HG02840 (cell line): ENCODE results near the gene RNFT1.
"Not testable (repeated sequence)": the region's sequence is repeated elsewhere in the genome, so short reads cannot be mapped to it uniquely, and the experiment has no call there.

ENCODE experiments used
- ATAC-seq: cut with Tn5 transposase; IDR thresholded peaks from one replicate; pipeline ENCODE4 v1.9.1; 2021; ENCODE audit warnings: mild to moderate bottlenecking, moderate library complexity, moderate number of reproducible peaks; ENCODE audit not compliant: unreplicated experiment, low FRiP score

Gene RNFT1, protein sequence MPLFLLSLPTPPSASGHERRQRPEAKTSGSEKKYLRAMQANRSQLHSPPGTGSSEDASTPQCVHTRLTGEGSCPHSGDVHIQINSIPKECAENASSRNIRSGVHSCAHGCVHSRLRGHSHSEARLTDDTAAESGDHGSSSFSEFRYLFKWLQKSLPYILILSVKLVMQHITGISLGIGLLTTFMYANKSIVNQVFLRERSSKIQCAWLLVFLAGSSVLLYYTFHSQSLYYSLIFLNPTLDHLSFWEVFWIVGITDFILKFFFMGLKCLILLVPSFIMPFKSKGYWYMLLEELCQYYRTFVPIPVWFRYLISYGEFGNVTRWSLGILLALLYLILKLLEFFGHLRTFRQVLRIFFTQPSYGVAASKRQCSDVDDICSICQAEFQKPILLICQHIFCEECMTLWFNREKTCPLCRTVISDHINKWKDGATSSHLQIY

DNA sequence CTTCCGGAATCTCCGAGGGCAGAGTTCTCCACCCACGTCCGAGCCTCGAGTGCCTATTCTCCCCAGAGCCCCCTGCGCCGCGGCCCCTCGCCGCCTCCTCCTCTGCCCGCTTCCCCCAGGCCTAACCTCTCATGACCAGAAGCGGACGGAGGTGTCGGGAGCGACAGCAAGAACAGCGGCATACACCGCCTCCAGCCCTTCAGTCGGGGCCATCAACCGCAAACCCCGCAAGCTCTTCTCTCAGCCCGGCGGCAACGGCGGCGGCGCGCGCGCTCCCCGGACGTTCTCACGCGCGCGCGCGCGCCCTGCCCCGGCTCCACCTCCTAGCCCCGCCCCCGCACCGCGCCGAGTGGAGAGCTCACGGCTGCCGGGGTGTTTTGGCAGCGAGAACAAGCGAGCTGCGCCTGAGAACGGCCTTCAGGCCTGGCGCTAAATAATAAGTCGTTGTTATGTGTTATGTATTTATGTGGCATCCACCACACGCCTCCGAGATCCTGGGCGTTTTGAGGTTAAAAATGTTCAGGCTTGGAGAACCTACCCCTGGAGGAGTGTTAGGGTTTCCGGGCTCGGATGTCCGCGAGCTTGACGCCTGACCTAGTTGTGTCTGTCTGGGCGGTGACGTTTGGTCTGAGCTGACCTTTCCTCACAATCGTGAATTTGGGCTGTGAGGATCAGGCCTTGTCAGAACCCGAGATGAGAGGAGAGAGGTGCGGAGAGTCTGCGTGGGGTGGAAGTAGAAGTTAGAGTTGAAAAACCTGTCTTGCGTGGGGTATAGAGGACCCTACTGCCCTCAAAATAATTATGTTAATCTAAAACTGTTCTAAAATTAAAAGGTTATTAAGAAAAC is at the start of gene RNFT1:
RNFT1 (minus strand) TSS at position 259 of the 847 bp plus-strand sequence; CDS start at position 182, 77 bp downstream.
- ATAC-seq = no peak

DNA sequence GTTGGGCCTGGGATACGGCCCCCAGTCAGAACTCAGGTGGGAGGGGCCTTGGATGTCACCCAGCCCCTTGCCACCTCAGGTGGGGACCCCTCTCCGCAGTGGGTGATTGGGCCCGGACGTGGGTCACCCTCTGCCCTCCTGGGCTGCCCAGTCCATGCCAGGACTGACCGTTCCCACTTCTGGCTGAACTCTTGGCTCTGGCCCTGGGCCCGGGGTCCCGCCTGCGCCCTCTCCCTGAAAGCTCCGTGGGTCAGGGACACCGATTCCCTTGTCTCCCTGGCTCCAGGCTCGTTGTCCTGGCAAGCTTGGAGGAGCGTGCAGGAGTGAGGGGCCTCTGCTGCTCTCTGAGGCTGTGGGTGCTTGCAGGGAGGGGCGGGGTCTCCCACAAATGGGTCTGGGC is 44.8 kb upstream of the RNFT1 start:
- not testable (repeated sequence) for ATAC-seq

DNA sequence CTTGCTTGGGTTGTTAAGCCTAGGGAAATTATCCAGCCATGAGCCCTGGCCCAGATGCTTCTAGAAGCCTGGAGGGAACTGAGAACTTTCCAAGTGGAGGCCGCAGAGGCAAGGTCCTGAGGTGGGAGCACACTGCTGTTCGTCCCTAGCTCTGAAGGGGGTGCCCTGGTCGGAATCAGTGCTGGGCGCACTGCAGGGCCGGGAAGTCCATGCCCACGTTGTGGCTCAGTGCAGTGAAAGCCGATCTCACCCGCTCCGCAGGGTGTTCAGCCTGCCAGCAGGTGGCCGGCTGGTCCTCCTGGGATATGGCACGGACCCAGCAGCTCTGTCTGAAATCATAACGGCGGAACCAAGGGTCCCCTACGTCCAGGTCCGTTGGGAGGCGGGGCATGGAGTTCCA is 43.8 kb upstream of the RNFT1 start:
- ATAC-seq = not testable (repeated sequence)

DNA sequence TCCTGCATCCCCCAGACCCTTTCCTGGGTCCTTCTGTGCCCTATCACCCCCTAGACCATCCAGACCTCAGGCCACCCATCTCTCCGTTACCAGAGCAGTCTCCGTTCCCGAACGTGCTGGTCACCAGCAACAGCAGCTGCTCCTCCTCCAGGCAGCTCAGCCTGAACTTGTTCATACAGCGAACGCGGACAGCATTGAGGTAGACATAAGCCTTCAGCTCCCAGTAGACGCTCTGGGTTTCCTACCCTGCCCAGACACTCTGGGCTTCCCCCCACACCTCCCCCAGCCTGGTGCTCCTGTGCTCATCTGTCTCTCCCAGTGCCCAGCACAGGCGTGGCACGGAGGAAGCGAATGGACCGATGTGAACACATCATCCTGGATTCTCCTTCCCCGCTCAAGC is 41.6 kb upstream of the RNFT1 start:
- ATAC-seq = no peak

DNA sequence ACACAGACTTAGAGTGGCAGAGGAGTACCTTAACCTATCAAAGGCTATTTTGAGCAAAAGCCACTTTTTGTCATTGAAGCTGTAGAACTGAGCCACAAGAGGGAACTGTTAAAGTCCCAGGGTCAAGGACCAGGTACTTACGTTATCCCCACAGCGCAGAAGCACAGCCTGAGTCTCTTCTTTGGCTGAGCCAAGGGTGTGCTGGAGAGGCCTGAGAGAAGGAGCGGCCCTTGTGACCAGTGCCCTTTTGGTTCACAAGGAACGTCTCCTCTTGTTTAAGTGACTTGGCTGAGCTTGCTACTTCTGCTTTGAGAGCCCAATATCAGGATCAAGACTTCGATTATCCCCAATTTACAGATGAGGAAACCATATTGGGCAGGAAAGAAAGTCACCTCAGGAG is 40.0 kb upstream of the RNFT1 start:
- not testable (repeated sequence) for ATAC-seq

DNA sequence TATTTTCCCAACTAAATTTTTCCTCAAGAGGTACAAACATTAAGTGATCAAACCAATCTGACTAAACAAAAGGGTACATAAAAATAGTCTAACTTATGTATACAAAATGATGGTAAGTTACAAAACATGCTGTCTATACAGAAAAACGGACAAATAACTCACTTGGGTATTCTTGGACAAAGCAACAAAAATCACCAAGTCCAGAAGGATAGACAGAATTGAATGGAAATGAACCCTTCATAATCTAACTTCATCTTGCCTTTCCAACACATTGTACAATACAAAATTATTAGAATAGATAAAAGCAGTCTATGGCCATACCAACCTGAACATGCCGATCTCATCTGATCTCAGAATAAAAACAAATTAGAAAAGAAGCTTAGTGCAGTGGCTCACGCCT is 37.9 kb upstream of the RNFT1 start:
- ATAC-seq = not testable (repeated sequence)

DNA sequence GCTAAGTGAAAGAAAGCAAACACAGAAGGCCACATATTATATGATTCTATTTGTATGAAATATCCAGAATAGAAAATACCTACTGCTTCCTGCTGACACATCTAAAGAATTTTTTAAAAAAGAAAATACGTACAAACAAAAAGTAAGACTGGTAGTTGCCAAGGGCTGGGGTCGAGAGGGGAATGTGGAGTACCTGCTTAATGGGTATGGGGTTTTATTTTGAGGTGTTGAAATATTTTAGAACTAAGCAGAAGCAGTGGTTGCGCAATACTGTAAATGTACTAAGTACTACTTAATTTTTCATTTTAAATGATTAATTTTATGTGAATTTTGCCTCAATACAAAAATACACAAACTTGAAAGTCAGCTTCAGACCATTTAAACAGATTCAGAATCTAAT is 32.1 kb upstream of the RNFT1 start:
- ATAC-seq = not testable (repeated sequence)

DNA sequence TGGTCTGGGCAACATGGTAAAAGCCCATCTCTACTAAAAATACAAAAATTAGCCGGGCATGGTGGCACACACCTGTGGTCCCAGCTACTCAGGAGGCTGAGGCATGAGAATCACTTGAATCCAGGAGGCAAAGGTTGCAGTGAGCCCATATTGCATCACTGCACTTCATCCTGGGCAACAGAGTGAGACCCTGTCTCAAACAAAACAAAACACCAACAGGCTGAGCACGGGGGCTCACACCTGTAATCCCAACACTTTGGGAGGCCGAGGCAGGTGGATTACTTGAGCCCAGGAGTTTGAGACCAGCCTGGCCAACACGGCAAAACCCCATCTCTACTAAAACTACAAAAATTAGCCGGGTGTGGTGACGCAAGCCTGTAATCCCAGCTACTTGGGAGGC is 10.6 kb upstream of the RNFT1 start:
- not testable (repeated sequence) for ATAC-seq

DNA sequence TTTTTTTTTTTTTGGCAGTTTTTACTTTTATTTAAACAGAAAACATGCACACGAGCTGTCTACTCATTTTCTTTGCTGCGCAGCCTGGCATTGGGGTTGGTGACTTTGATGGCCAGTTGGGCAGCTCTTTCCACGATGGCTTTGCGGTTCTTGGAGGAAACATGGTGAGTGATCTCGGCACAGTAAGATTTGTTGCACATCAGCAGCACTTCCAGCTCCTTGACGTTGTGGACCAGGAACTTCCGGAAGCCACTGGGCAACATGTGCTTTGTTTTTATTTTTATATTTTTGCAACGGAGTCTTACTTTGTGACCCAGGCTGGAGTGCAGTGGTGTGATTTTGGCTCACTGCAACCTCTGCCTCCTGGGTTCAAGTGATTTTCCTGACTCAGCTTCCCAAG is 8.9 kb upstream of the RNFT1 start:
- not testable (repeated sequence) for ATAC-seq

DNA sequence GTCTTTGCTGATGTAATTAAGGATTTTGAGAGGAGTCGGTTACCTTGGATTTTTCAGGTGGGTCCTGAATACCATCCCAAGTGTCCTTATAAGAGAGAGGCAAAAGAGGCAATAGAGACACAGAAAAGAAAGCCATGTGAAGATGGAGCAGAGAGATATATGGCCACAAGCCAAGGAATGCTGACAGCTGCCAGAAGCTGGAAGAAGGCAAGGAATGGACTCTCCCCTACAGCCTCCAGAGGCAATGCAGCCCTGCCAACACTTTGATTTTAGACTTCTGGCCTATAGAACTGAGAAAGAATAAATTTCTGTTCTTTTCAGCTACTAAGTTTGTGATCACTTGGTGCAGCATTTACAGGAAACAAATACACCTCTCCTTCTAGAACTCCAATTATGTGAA is 8.2 kb upstream of the RNFT1 start:
- ATAC-seq = no peak

DNA sequence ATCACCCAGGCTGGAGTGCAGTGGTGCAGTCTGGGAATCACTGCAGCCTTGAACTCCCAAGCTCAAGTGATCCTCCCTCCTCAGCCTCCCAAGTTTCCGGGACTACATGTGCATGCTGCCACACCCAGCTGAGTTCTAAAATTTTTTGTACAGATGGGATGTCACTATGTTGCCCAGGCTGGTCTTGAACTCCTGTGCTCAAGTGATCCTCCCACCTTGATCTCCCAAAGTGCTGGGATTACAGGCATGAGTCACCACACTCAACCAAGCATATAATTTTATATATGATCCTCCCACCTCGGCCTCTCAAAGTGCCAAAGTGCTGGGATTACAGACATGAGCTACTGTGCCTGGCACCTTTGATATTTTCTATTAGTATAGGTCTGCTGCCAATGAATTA is 7.2 kb upstream of the RNFT1 start:
- not testable (repeated sequence) for ATAC-seq

DNA sequence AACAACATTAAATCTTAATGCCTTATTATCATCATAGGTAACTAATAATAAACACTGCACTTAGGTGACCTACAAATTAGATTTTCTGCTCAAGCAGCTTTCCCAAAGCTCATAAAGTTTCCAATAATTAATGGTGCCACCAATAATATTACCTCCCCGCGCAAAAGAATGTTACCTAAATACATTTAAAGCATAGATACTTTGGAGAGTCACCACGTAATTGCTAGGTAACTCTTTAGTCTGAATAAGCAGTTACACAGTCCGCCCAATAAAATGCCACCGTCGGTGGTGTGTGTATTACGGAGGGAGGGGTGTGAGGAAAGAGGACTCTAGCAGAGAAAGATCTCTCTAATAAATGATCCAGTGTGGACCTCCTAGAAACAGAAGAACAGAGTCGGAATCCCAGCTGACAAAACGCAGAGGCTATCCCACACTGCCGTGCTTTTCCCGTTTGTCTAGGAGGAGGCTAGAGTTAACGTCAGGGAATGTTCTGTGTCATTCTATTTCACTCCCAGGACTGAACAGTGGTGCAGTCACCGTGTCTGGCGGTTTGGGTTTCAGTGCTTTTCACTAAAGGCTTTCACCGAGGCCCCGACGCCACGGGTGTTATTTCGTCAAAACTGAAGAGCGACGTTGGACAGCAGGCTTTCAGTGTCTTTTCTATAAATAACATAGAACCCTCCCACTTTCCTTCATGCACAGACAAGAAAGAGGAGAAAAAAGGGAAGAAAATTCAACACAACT is 630 bp downstream of the RNFT1 start:
- no peak for ATAC-seq

DNA sequence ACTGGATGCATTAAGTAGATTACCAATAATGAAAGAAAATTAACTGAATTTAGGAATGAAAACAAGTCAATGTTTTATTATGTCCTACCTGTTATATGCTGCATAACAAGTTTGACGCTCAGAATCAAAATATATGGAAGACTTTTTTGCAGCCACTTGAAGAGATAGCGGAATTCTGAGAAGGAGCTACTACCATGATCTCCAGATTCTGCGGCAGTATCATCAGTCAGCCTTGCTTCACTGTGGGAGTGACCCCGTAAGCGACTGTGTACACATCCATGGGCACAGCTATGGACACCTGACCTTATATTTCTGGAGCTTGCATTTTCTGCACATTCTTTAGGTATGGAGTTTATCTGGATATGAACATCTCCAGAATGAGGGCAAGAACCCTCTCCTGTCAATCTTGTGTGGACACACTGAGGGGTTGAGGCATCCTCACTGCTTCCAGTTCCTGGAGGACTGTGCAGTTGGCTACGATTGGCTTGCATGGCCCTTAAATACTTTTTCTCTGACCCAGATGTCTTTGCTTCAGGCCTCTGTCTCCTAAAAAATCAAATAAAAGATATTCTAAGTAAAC is 1.7 kb downstream of the RNFT1 start:
- ATAC-seq = no peak

DNA sequence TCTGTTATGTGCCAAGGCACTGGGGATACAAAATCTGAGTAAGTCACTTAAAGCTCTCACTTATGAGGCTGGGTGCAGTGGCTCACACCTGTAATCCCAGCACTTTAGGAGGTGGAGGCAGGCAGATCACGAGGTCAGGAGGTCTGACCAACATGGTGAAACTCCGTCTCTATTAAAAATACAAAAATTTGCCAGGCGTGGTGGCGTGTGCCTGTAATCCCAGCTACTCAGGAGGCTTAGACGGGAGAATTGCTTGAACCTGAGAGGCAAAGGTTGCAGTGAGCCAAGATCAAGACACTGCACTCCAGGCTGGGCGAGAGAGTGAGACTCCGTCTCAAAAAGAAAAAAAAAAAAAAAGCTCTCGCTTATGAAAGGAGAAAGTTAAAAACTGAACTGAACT is 5.0 kb downstream of the RNFT1 start:
- ATAC-seq = not testable (repeated sequence)

DNA sequence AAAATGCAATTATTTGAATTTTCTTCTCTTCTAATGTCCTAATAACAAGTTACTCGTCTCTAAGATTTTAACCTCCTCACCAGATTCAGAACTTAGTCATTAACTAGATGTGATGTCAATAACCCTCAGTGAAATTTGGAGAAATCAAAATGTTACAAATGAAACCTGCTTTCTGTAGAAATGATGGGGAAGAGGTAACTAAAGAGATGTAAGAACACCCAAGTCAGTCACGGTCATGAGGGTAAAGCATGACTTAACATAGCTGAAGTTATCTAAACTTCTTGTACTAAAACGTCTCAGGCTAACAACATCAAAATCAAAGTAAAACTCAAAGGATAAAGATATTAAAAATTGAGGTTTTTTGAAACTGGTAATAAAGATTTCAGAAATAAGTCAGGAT is 9.7 kb downstream of the RNFT1 start:
- no peak for ATAC-seq

DNA sequence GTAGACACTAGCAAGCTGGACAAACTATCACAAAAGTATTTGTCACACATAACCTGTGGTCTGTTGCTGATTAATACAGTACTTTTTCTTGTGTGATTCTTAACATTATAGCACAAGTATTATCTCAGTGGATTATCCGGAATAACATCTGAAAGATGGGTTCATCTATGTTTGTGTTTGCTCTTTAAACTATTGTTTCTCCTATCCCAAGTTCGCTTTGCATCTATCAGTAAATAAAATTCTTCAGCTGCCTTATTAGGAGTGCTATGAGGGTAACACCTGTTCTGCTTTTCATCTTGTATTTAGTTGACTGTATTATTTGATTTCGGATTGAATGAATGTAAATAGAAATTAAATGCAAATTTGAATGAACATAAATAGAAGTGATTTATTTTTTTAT is 14.5 kb downstream of the RNFT1 start:
- ATAC-seq = no peak

DNA sequence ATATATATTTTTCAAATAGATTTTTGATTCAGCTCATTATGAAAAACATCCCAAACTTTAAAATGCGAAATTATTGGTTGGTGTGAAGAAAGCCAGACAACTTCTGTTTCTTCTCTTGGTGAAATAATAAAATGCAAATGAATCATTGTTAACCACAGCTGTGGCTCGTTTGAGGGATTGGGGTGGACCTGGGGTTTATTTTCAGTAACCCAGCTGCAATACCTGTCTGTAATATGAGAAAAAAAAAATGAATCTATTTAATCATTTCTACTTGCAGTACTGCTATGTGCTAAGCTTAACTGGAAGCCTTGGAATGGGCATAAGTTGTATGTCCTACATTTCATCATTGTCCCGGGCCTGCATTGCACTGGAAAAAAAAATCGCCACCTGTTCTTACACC is 17.2 kb downstream of the RNFT1 start:
- not testable (repeated sequence) for ATAC-seq

DNA sequence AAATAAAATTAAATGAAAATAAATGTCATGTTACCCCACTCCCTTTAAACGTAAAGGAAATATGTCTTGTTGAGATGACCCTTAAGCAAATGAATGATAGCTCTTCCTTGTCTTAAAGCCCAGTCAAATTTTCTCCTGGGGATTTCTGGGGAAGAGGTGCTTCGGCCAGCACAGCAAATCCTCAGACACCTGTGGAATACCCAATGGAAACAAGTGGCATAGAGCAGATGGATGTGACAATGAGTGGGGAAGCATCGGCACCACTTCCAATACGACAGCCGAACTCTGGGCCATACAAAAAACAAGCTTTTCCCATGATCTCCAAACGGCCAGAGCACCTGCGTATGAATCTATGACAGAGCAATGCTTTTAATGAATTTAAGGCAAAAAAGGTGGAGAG is 18.1 kb downstream of the RNFT1 start:
- not testable (repeated sequence) for ATAC-seq

DNA sequence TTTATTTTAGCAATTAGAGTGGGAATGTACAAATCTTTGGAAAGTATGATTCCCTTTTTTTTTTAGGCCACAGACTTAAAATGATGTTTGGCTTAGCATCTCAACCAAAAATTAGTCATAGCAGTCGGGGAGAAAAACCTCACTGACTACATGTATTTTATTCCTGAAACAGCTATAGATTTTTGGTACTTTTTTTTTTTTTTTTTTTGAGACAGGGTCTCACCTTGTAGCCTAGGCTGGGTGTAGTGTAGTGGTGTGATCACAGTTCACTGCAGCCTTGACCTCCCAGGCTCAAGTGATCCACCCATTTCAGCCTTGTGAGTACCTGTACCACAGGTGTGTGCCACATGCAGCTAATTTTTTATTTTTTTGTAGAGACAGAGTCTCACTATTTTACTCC is 23.4 kb downstream of the RNFT1 start:
- no peak for ATAC-seq

DNA sequence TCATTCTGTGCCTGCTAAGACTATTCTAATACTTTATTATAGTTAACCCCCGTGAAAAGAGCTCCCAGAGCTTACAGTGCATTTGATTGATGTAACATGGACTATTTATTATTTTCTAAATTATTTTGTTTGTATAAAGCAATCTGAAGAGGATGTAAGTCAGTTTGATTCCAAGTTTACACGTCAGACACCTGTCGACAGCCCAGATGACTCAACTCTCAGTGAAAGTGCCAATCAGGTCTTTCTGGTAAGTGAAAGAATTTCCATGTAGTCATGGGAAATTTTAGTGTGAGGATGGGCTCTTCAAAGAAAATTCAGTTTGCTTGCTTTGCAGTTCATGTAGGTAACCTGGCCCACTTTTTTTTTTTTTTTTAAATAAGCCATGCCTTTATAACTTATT is 23.8 kb downstream of the RNFT1 start:
- ATAC-seq = not testable (repeated sequence)
